Ishikawa (cell line): ENCODE data around the gene STXBP1.

Experiments
- CEBPB ChIP-seq: IDR thresholded peaks from 2 replicates; pipeline ENCODE4 v1.6.1; 2012
- CREB1 ChIP-seq: IDR thresholded peaks from 2 replicates; pipeline ENCODE4 v1.6.1; 2012; ENCODE audit warnings: low read depth
- EGR1 ChIP-seq: IDR thresholded peaks from 2 replicates; pipeline ENCODE4 v1.6.1; 2012
- EP300 ChIP-seq: IDR thresholded peaks from 2 replicates; pipeline ENCODE4 v1.6.1; 2012; ENCODE audit warnings: borderline replicate concordance
- FOXM1 ChIP-seq: IDR thresholded peaks from 2 replicates; pipeline ENCODE4 v1.6.1; 2012; ENCODE audit warnings: low read depth, borderline replicate concordance
- MAX ChIP-seq: IDR thresholded peaks from 2 replicates; pipeline ENCODE4 v1.6.1; 2012
- NFIC ChIP-seq: IDR thresholded peaks from 2 replicates; pipeline ENCODE4 v1.6.1; 2012
- RAD21 ChIP-seq: IDR thresholded peaks from 2 replicates; pipeline ENCODE4 v1.6.1; 2012; ENCODE audit warnings: low read depth
- REST ChIP-seq: IDR thresholded peaks from 2 replicates; pipeline ENCODE4 v1.6.1; 2012; ENCODE audit warnings: low read depth, mild to moderate bottlenecking
- TAF1 ChIP-seq: IDR thresholded peaks from 2 replicates; pipeline ENCODE4 v1.6.1; 2012; ENCODE audit warnings: low read depth, mild to moderate bottlenecking
- TEAD4 ChIP-seq: IDR thresholded peaks from 2 replicates; pipeline ENCODE4 v1.6.1; 2012
- USF1 ChIP-seq: IDR thresholded peaks from 2 replicates; pipeline ENCODE4 v1.6.1; 2012
- YY1 ChIP-seq: IDR thresholded peaks from 2 replicates; pipeline ENCODE4 v1.6.1; 2012; ENCODE audit warnings: low read depth
- ZBTB7A ChIP-seq: IDR thresholded peaks from 2 replicates; pipeline ENCODE4 v1.6.1; 2012; ENCODE audit warnings: low read depth

The STXBP1 gene

GRCh38 chr9:127721391-127721821 lies 109.3 kb downstream of the STXBP1 start:
- no peak for TF ChIP-seq YY1
- peak; percentile 58; the same call in 1 of the 2 replicates for TF ChIP-seq TEAD4

- TF ChIP-seq EGR1 (no peak), NFIC (no peak), FOXM1 (no peak), CREB1 (no peak), MAX (no peak), CEBPB (no peak), YY1 (no peak), EP300 (no peak), USF1 (no peak)
Observed at GRCh38 chr9:127722055-127722745, 110.1 kb downstream of the STXBP1 start.

GRCh38 chr9:127723013-127723412 lies 110.9 kb downstream of the STXBP1 start:
- TF ChIP-seq EGR1: no peak
- no peak for TF ChIP-seq CEBPB
- no peak for TF ChIP-seq NFIC
- TF ChIP-seq CREB1: no peak
- TF ChIP-seq FOXM1: no peak
- TF ChIP-seq TEAD4: no peak
- no peak for TF ChIP-seq ZBTB7A
- no peak for TF ChIP-seq EP300
- no peak for TF ChIP-seq RAD21
- TF ChIP-seq YY1: no peak
- no peak for TF ChIP-seq TAF1
- no peak for TF ChIP-seq USF1
- TF ChIP-seq REST: no peak
- no peak for TF ChIP-seq MAX

- TF ChIP-seq TAF1 (no peak), EP300 (no peak), REST (no peak), CEBPB (no peak), FOXM1 (no peak)
Observed at GRCh38 chr9:127723444-127723843, 111.4 kb downstream of the STXBP1 start.

GRCh38 chr9:127724012-127724411 lies 111.9 kb downstream of the STXBP1 start:
- TF ChIP-seq ZBTB7A (no peak), FOXM1 (no peak), MAX (no peak), EP300 (no peak), EGR1 (0 out of 2 replicates have a peak, but pooled peaks have one; percentile 4)

- no peak for TF ChIP-seq REST
Observed at GRCh38 chr9:127726871-127727270, 114.8 kb downstream of the STXBP1 start.
